Activated B cell treated with CpG ODN at 0.5 μM for 24 hours (primary cell): ENCODE results near the gene SLC38A7. TPM values are rescaled to one million over a fixed set of nuclear protein-coding genes. Genes with fewer than 3 reads are reported as not detected.

ENCODE experiments used
- ATAC-seq: fragments of 200-7000 bp; cut with Tn5 transposase; one replicate; pipeline ENCODE4 v1.10.0; 2021; ENCODE audit warnings: low read depth, mild to moderate bottlenecking, moderate library complexity
- CTCF ChIA-PET: fragments of 350-600 bp; sonication (Branson Sonifier 250); formaldehyde crosslinking; loops from one replicate; lab custom pipeline; 2021; ENCODE audit warnings: antibody characterized with exemption; lab: Charles Lee
- POLR2A ChIA-PET: fragments of 350-600 bp; sonication (Branson Sonifier 250); formaldehyde crosslinking; loops from one replicate; lab custom pipeline; 2021; ENCODE audit warnings: antibody characterized with exemption; lab: Charles Lee
- DNase-seq: peaks from one replicate; pipeline ENCODE4 v3.0.0; 2022
- H3K27ac Mint-ChIP-seq: one replicate; pipeline ENCODE4 v1.8.0; 2020; ENCODE audit warnings: mixed read lengths
- H3K27me3 Mint-ChIP-seq: one replicate; pipeline ENCODE4 v1.8.0; 2021; ENCODE audit warnings: mixed read lengths
- H3K36me3 Mint-ChIP-seq: one replicate; pipeline ENCODE4 v1.8.0; 2021; ENCODE audit warnings: low read depth, mixed read lengths
- H3K4me1 Mint-ChIP-seq: one replicate; pipeline ENCODE4 v1.8.0; 2021; ENCODE audit warnings: mixed read lengths
- H3K4me3 Mint-ChIP-seq: one replicate; pipeline ENCODE4 v1.8.0; 2020; ENCODE audit warnings: mild to moderate bottlenecking, mixed read lengths
- H3K9me3 Mint-ChIP-seq: one replicate; pipeline ENCODE4 v1.8.0; 2020; ENCODE audit warnings: mixed read lengths
- CTCF ChIP-seq: fragments of 200-600 bp; IDR thresholded peaks from one replicate; pipeline ENCODE4 v1.8.0; 2022; ENCODE audit warnings: antibody characterized with exemption, mild to moderate bottlenecking
- intact Hi-C: fragments of 100-400 bp; cut with micrococcal nuclease; formaldehyde crosslinking; loops from one replicate; pipeline ENCODE4 v1.15.1; 2024
- total RNA-seq: library from RNA; stranded (reverse); gene quantifications from 2 replicates; pipeline ENCODE4 v1.2.3, GENCODE V29; 2022

Gene SLC38A7
- total RNA-seq, 1 donor from 2014 or later = 18.8 TPM

- Mint-ChIP-seq H3K27me3 (no peaks in the 10 kb centered on the region), H3K4me1 (no peaks in the 10 kb centered on the region), H3K4me3 (no peak overlapping the region), H3K9me3 (no peaks in the 10 kb centered on the region), H3K27ac (no peak overlapping the region), H3K36me3 (peaks cover 77% of the 10 kb centered on the region)
- DNase-seq (no peak), ATAC-seq (no peak)
- CTCF ChIA-PET = no interaction called here
- intact Hi-C loops = no loop called here
- TF ChIP-seq CTCF = no peak
- POLR2A ChIA-PET = no interaction called here
Observed at GRCh38 chr16:58717994-58718393, 33.4 kb upstream of the SLC38A7 start.

GRCh38 chr16:58716468-58716867, 31.9 kb upstream of the SLC38A7 start:
- H3K27ac Mint-ChIP-seq = no peak overlapping the region
- DNase-seq (no peak), ATAC-seq (no peak)
- H3K4me1 Mint-ChIP-seq = no peaks in the 10 kb centered on the region
- POLR2A ChIA-PET = no interaction called here
- H3K4me3 Mint-ChIP-seq = no peak overlapping the region
- intact Hi-C loops = no loop called here
- TF ChIP-seq CTCF = no peak
- no peaks in the 10 kb centered on the region for H3K27me3 Mint-ChIP-seq
- no peaks in the 10 kb centered on the region for H3K9me3 Mint-ChIP-seq
- H3K36me3 Mint-ChIP-seq = peaks cover 78% of the 10 kb centered on the region
- CTCF ChIA-PET = no interaction called here

DNA sequence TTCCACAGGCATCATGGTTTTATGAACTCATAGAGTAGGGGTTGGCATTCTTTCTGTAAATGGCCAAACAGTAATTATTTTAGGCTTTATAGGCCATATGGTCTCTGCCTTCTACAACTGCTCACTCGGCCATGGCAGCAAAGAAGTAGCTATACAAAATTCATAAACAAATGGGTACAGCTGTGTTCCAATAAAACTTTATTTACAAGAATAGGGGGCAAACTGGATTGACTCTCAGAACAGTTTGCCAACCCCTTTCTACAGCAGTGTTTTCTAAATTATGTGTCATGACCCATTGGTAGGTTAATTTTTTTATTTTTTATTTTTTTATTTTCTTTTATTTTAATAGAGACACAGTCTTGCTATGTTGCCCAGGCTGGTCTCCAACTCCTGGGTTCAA, 29.2 kb upstream of the SLC38A7 start:
- intact Hi-C loops = no loop called here
- TF ChIP-seq CTCF = no peak
- H3K9me3 Mint-ChIP-seq = no peaks in the 10 kb centered on the region
- DNase-seq (no peak), ATAC-seq (no peak)
- H3K36me3 Mint-ChIP-seq = peaks cover 69% of the 10 kb centered on the region
- peaks cover 5% of the 10 kb centered on the region for H3K4me1 Mint-ChIP-seq
- H3K27me3 Mint-ChIP-seq = no peaks in the 10 kb centered on the region
- ChIA-PET POLR2A (no interaction called here), CTCF (no interaction called here)
- no peak overlapping the region for H3K27ac Mint-ChIP-seq
- H3K4me3 Mint-ChIP-seq = no peak overlapping the region

DNA sequence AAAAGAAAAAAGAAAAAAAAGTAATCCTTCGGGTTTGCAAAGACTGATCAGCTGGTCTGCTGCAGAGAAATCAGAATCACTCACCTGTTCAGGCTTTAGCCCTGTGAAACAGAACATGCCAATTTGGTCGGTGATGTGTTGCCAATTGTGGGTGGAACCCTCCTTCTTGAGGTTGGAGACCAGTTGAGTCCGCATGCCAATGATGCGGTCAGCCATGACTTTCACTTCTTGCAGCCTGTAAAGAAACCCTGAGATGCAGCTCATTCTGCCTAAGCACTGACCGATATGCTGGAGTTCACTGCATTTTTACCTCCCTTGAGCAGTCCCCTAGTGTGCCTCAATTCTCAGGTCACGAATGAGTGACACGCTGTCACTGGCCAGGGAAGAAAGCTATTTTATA, 24.8 kb upstream of the SLC38A7 start:
- POLR2A ChIA-PET = no interaction called here
- no peaks in the 10 kb centered on the region for H3K9me3 Mint-ChIP-seq
- ATAC-seq = peak; percentile 47
- no peaks in the 10 kb centered on the region for H3K27me3 Mint-ChIP-seq
- TF ChIP-seq CTCF = no peak
- intact Hi-C loops = no loop called here
- H3K4me1 Mint-ChIP-seq = peaks cover 5% of the 10 kb centered on the region
- peaks cover 55% of the 10 kb centered on the region for H3K36me3 Mint-ChIP-seq
- CTCF ChIA-PET = interaction anchor here (1.4 kb wide), 1 partner anchor 47 kb away, joined by 4 read pairs; no protein-coding TSS in a partner anchor
- H3K4me3 Mint-ChIP-seq = no peak overlapping the region
- DNase-seq = no peak
- peak overlapping the region; percentile 25 for H3K27ac Mint-ChIP-seq

GRCh38 chr16:58699151-58699550, 14.6 kb upstream of the SLC38A7 start:
- no peaks in the 10 kb centered on the region for H3K4me1 Mint-ChIP-seq
- TF ChIP-seq CTCF = no peak
- ChIA-PET POLR2A (no interaction called here), CTCF (no interaction called here)
- intact Hi-C loops = no loop called here
- H3K36me3 Mint-ChIP-seq = no peaks in the 10 kb centered on the region
- DNase-seq (no peak), ATAC-seq (no peak)
- H3K4me3 Mint-ChIP-seq = no peak overlapping the region
- no peaks in the 10 kb centered on the region for H3K27me3 Mint-ChIP-seq
- peaks cover 3% of the 10 kb centered on the region for H3K9me3 Mint-ChIP-seq
- no peak overlapping the region for H3K27ac Mint-ChIP-seq
